HG03439 (cell line): Measurements from ENCODE around the gene PAPSS1.
"Not testable (repeated sequence)": the region's sequence is repeated elsewhere in the genome, so short reads cannot be mapped to it uniquely, and the experiment has no call there.

Experiments
- ATAC-seq: cut with Tn5 transposase; IDR thresholded peaks from one replicate; pipeline ENCODE4 v1.9.1; 2021; ENCODE audit warnings: mild to moderate bottlenecking, moderate library complexity; ENCODE audit not compliant: unreplicated experiment

PAPSS1 gene

DNA sequence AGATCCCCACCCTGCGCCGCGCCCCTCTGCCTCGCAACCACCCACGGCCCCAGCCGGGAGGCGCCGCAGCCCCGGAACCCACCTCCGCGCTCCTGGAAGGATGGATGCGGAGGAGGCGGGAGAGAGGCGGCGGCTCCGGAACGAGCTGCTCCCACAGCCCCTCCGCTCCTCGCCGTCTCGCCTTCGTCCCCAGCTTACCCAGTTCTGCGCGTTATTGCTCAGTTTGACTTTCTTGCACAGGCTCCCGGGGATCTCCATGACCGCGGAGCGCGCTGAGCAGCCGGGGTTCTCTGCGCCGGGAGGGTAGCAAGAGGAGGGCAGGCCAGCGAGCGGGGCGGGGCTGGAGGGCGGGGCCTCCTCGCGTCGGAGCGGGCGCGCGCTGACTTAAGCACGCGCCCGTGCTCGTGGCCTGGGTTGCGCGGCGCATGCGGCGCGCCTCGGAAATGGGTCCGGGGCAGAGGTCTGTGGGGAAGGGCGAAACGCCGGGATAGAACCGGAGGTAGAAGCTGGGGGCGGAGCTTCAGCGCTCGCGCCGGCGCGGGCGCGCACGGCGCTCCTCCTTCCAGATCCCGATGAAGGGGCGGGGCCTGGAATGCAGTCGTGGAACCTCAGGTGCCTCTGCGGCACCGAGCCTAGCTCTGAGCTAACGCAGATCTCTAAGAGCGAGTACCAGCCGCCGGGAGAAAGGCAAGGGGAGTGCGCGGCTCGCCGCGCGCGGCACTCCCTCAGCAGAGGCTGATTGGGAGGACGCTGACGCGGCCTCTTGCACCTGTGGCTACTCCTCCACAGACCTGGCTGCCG is at the start of gene PAPSS1:
TSS of gene PAPSS1 (minus strand) at position 313 of the 801 bp plus-strand sequence. CDS start at position 258, 55 bp downstream.
- ATAC-seq, result peak; percentile 88

DNA sequence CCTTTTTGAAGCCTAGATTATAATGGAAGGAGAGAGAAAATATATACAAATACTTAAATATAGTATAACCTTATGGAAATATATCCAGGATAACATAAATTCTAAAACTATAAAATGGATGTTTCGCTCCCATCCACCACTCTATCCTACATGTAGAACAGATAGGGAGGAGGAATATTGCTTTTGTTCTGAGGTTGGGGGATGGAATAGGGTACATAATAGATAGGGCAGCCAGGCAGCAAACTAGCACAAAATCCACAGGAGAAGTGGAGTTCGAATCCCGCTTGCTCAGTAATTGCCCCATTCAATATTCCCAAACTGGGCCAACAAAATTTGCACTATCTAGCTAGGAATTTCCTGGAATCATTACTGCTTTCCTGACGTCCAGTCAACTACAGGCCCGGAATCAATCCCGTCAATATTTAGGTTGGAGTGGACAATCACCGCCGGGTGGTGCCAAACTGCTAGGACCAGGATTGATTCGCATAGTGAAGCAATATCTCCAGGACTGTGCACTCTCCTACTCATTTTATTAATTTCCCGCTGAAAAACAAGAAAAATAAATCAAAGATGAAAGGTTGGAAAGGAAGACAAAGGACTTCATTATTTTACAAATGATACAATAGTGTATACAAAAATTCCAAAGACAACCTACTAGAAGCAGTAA is 40.4 kb upstream of the PAPSS1 start:
- no peak for ATAC-seq

DNA sequence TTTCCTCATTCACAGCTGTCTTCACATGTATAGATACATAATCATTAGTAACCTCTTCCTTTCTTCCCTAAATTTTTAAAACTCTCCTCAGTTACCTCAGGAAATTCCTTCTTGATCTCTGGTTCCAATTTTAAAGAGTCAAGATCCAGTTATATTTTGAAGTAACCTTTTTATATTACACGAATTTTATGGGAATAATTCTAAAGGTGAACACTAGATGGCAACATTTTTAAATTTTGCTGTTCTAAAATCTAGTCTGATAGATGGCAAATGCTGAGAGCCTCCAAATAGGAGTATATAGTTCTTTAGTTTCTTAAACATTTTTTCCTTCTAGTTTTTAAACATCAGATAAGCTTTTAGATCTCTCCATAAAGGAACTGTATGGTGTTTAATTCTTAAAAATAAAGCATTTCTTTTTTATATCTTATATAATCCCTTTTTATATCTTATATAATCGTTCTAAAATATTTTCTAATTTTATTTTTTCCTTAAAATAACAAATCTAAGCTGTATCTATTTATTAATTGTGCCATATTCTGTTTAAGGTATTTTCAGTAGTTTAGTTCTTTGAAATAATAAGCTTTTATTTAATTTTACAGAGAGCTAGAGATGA is 37.9 kb upstream of the PAPSS1 start:
- ATAC-seq, result no peak

DNA sequence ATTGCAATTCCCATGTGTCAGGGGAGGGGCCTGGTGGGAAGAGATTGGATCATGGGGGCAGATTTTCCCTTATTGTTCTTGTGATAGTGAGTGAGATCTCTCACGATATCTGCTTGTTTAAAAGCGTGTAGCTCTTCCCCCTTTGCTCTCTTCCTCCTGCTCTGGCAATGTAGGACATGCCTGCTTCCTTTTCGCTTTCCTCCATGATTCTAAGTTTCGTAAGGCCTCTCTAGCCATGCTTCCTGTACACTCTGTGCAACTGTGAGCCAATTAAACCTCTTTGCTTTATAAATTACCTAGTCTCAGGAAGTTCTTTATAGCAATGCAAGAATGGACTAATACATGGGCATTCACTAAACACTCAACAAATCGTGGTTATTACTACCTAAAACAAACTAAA is 37.2 kb upstream of the PAPSS1 start:
- no peak for ATAC-seq

DNA sequence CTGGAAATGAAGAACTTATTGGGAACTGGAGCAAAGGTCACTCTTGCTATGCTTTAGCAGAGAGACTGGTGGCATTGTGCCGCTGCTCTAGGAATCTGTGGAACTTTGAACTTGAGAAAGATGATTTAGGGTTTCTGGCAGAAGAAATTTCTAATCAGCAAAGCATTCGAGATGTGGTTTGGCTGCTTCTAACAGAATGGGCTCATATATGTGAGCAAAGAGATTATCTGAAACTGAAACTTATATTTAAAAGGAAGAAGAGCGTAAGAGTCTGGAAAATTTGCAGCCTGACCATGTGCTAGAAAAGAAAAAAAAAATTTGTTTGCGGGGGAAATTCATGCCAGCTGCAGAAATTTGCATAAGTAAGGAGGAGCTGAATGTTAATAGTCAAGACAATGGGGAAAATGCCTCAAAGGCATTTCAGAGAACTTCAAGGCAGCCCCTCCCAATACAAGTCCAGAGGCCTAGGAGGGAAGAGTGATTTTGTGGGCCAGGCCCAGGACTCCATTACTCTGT is 35.9 kb upstream of the PAPSS1 start:
- no peak for ATAC-seq

DNA sequence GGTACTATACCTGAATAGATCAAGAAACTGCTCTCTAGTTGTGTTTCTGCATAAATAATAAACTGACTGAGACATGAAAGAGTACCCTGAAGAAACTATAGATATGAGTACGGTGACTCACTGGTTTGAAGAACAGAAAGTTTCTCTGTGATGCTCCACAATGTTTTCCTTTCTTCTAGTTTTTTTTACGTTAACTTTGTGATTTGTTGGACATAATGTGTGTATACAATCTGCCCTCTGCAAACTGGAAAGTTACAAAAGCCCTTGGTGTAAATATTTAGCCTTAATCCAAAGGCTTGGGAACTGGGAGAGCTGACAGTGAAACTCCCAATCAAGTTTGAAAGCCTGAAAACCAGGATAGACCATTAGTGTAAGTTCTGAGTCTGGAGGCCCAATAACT is 31.6 kb upstream of the PAPSS1 start:
- ATAC-seq, result no peak

DNA sequence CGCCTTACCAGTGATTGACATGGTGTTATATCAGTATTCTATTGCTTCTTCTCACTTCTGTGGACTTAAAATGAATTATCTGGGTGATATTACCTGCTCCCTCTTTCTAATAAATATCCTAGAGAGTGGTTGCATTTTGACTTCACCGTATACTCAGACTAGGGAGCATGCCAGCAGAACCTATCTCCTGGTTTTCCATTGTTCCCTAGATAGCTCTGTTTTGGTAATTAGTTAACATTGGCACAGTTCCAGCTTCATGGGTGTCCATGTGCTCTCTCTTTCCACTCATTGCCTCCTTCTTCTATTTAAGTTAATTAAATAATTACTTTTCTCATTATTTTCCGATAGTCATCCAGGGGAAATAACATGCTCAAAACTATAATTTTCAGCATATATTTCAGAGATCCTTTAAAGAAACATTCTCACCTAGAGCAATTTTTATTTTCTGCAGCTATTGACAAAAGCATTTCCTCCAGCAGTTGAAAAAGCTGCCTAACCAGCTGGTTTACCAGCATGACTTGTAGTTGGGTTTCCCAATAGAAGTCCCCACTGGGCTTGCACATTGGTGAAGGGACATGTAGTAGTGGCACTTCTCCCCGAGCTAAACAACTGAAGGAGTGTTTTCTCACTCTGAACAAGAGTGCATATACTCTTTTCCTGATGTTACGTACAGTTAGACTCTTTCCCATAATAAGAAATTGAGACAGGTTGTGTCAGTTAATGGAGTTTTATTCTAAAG is 27.9 kb upstream of the PAPSS1 start:
- ATAC-seq, result no peak

DNA sequence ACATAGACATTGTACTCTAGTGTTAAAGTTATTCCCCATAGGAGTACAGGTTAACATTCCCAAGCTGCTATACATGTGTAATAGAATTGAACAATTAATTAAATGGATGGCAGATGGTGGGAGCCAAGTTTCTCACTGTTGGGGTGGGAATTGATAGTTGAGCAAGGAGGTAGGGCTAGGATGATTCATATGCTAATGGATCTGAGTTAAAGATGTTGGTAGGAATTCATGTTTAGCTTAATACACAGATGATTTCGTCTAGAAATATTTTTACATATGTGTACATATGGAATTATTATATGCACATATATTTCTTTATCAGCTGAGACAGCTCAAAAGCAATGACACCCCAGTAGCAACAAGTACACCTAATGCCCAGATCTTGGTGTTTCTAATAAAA is 26.1 kb upstream of the PAPSS1 start:
- no peak for ATAC-seq

DNA sequence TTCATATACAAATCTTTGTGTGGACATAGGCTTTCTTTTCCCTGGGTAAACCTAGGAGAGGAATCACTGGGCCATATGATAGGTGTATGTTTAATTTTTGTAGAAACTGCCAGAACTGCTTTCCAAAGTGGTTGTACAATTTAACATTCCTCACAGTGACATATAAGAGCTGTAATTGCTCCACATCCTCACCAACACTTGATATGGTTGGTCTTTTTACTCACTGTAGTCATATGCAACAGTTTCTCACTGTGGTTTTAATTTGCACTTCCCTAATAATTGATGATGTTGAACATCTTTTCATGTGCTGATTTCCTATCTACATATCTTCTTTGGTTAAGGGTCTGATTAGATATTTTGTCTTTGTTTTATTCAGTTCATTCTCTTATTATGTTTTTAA is 24.5 kb upstream of the PAPSS1 start:
- ATAC-seq, result no peak

DNA sequence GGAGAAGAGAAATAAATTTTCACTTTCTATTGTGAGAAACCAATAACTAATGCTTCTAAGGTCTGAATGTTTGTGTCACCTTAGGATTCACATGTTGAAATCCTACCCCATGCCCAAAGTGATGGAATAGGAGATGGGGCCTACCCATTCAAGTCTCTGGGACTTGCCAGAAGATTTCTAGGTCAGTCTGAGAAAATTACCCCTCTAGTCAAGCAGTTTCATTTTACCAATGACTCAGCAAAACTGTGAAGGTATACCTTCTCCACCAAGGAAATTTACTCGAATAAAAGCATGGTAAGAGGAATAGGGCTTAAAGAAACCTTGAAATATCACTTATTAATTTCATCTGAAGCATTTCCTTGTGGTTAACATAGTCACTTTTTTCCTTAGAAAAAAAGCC is 23.5 kb upstream of the PAPSS1 start:
- ATAC-seq, result peak; percentile 64

DNA sequence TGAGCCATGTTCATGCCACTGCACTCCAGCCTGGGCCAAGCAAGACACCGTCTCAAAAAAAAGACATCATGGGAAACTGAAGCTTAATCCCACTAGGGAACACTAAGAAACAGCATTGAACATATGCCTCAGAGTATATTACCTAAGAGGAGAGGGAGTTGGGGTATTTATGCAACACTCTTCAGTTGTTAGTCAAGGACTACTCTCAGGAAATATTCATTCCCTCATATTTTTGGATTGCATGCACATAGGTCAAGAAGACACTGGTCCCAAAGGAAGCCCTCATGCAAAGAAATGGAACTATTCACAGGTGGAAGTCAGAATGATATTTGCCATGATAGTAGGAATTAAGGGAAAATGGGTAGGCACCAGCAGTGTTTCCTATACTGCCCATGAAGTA is 22.8 kb upstream of the PAPSS1 start:
- ATAC-seq, result no peak

DNA sequence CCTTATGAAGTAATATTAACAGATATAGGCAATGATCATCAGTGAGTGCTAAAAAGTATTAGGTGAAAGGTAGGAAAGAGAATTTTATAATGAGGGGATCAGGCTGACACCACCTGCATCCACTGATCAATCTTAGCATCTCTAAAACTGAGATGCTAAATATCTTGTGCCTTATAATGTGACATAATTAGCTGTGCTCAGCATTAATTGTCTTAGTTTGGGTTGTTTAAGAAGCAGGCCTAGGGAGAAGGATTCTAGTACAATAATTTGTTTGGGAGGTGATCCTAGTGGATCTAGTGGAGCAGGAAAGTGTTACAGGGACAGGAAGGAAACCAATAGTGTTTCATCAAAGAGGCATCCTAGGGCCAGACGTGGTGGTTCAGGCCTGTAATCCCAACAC is 22.2 kb upstream of the PAPSS1 start:
- ATAC-seq, result no peak

DNA sequence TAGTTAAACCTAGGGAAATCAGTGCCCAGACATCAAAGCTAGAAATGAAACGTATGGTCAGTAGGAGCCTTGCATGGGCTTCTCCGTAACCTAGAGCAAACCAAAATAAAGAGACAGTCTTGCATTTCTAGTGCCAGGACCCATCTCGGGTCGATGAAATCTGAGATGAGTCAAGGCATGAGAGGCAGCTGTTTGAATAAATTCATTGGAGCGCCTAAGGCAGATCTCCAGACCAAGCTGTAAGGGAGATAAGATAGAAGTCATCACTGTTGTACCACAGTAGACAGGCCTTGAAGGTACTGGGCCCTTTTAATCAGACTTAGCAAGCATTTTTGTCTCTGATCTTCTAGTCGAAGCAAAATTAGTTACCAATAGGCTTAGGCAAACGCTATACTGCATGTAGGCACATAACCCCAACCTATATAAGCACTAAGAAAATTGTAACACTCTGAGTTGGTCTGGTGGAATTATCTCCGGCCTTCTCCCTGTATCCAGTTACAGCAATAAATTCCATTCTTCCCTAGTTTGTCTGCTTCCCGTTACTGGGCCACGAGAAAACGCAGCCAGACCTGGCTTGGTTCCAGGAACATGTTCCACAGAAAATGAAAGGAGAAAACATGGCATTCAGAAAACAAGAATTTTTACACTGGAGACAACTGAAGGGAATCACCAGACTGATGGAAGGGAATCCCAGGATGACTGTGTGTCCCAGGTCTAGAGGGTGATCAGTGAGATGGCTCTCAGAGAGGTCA is 21.1 kb upstream of the PAPSS1 start:
- ATAC-seq, result no peak

DNA sequence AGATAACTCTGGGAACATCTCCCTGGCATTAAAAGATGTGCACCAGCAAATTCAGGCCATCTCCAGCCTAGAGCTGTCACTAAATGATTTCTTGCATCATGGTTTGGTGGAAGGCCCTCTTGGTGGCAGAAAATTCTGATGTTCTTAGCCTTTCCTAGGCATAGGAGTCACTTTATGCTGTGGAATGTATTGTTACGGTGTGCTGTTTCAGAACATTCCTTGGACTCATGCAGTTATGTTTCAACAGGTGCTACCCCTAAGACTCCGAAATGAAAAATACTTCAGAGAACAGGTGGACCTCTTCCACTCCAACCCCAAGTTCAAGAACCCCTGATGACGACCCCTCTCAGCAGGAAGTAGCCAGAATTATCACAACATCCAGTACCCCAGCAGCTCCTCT is 20.3 kb upstream of the PAPSS1 start:
- ATAC-seq, result no peak

DNA sequence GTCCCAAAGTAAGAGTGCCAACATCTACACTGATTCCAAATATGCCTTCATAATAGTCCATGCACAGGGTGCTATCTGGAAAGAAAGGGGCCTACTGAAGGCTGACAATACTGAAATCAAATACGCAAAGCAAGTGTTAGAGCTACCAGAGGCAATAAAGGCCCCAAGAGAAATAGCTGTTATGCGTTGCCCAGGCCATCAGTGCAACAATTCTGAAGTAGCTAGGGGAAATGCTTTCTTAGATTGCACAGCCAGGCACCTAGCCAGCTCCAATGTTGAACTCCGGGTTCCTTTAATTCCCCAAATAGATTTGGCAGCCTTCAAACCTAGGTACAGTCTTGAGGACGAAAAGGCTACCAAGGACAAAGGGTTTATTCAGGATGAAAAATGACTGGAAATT is 17.4 kb upstream of the PAPSS1 start:
- ATAC-seq, result no peak

DNA sequence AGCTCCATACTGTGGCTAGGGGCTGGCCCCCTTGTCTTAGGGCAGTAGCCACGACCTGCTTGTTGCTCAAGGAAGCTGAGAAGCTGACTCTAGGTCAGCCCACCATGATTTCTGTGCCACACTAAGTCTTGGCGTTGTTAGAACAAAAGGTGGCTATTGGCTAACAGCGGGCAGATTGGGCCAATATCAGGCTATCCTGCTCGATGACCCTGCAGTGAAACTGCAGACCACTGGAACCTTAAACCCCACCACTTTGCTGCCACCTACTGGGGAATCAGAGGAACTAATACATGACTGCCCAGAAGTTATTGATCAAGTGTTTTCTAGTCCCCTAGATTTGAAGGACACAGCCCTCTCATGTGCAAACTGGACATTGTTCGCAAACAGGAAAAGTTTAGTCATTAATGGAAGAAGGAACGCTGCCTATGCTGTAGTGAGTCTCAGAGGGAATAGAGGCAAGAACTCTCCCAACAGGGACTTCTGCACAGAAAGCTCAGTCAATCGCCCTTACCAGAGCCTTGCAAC is 17.0 kb upstream of the PAPSS1 start:
- ATAC-seq, result peak; percentile 72

DNA sequence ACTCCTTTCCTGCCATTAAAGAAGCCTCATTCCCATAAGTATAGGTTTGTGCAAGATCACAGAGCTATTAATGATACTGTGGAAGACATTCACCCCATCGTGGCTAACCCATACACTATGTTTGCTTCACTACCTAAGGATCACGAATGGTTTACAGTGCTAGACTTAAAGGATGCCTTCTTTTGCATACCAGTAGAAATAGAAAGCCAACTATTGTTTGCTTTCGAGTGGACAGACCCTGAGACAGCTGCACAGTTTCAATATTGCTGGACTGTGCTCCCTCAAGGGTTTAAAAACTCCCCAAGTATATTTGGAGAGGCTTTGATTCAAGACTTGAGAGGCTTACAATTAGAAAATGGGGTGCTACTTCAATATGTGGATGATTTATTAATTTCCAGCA is 16.0 kb upstream of the PAPSS1 start:
- peak; percentile 72 for ATAC-seq

DNA sequence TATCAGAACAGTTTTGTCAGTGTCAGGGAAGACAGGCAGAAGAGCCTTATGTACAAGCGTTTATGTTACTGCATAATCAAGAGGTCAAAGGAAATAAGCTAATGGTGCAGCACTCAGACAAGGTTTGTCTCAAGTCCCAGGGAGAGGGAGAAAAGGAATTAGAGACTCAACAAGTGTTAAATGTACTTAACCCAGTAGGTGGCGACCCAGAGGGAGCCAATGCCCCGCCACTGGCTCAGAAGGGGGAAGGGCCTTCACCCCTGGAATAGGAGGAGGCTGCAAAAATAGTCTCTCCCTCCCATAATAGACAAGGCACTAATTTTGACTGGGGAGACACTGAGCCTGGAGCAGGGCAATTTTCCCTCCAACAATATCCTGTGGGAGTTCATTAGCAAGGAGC is 14.1 kb upstream of the PAPSS1 start:
- ATAC-seq, result no peak

DNA sequence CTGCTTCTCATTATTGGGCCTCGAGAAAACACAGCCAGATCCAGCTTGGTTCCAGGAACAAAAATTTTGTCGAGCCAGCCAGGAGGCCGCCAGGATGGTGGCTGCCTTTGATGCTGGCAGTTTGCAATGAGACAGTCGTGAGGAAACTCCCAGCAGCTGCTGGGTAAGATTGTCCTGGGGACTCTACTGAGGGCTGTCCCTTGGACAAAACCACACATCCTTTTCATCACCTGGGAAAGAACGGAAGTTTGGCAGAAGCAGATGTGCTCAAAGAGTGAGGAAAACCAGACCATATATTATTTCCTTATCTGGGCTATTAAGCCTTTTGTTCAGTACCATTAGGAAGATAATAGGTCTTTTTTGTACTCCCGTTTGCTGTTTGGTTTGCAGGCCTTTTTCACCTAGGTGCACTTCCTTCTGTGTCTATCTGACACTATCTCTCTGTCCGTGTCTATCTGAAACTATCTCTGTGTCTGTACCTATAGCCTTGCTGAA is 13.4 kb upstream of the PAPSS1 start:
- ATAC-seq, result no peak

DNA sequence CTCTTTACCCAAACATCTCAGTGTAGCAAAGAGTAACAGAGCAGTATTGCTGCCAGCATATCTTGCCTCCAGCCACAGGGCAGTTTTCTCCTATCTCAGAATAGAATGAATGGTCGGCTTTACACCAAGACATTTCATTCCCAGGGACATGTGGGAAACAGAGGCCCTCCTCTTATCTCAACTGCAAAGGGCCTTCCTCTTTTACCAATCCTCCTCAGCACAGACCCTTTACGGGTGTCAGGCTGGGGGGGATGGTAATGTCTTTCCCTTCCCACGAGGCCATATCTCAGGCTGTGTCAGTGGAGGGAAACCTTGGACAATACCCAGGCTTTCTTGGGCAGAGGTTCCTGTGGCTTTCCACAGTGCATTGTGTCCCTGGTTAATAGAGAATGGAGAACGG is 9.0 kb upstream of the PAPSS1 start:
- not testable (repeated sequence) for ATAC-seq
